GM13976 (cell line): Measurements from ENCODE around the gene BIRC5.

Experiments used
- DNase-seq: peaks from one replicate; pipeline ENCODE4 v3.0.0; 2012; ENCODE audit warnings: low spot score
- in situ Hi-C: fragments of 300-500 bp; cut with MboI; formaldehyde crosslinking; loops from one replicate; pipeline ENCODE4 v1.12.0; 2022; ENCODE audit warnings: low sequenced_read_pairs, mixed read lengths, inconsistent platforms; ENCODE audit not compliant: unreplicated experiment
- TF ChIP-seq, protein P1 (sequence below): IDR thresholded peaks from 2 replicates; pipeline ENCODE4 v1.5.1; 2012; ENCODE audit warnings: borderline replicate concordance, mild to moderate bottlenecking; ENCODE audit not compliant: insufficient read depth; ENCODE audit errors: extremely low read depth, missing control alignments, control extremely low read depth

BIRC5 gene

GRCh38 chr17:78265121-78265520 lies 51.1 kb downstream of the BIRC5 start:
- DNase-seq, result no peak
- in situ Hi-C loops, result no loop called here
- TF ChIP-seq, protein P1, sequence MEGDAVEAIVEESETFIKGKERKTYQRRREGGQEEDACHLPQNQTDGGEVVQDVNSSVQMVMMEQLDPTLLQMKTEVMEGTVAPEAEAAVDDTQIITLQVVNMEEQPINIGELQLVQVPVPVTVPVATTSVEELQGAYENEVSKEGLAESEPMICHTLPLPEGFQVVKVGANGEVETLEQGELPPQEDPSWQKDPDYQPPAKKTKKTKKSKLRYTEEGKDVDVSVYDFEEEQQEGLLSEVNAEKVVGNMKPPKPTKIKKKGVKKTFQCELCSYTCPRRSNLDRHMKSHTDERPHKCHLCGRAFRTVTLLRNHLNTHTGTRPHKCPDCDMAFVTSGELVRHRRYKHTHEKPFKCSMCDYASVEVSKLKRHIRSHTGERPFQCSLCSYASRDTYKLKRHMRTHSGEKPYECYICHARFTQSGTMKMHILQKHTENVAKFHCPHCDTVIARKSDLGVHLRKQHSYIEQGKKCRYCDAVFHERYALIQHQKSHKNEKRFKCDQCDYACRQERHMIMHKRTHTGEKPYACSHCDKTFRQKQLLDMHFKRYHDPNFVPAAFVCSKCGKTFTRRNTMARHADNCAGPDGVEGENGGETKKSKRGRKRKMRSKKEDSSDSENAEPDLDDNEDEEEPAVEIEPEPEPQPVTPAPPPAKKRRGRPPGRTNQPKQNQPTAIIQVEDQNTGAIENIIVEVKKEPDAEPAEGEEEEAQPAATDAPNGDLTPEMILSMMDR, result no peak

DNA sequence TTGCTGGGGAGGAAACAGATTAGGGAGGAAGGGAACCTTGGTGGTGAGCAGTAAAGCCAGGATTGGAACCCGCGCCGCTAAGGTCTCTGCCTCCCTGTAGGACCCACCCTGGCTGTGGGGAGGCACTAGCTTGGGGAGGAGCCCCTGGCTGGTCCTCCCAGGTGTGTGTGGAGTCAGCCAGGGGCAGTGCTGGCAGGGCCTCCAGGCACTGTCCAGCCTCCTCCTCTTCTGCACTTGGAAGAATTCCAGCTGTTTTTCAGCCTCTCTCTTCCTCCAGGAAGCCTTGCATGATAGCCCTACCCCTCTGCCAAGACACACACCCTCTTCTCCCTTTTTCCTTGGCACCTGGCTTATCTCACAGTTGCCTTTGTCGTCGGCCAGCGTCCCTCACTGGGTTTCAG lies 52.2 kb downstream of the BIRC5 start:
- DNase-seq, result no peak
- TF ChIP-seq, protein P1, result no peak
- in situ Hi-C loops, result no loop called here

- in situ Hi-C loops, result no loop called here
- TF ChIP-seq, protein P1, result no peak
- no peak for DNase-seq
Observed at GRCh38 chr17:78266771-78267170, 52.7 kb downstream of the BIRC5 start.

DNA sequence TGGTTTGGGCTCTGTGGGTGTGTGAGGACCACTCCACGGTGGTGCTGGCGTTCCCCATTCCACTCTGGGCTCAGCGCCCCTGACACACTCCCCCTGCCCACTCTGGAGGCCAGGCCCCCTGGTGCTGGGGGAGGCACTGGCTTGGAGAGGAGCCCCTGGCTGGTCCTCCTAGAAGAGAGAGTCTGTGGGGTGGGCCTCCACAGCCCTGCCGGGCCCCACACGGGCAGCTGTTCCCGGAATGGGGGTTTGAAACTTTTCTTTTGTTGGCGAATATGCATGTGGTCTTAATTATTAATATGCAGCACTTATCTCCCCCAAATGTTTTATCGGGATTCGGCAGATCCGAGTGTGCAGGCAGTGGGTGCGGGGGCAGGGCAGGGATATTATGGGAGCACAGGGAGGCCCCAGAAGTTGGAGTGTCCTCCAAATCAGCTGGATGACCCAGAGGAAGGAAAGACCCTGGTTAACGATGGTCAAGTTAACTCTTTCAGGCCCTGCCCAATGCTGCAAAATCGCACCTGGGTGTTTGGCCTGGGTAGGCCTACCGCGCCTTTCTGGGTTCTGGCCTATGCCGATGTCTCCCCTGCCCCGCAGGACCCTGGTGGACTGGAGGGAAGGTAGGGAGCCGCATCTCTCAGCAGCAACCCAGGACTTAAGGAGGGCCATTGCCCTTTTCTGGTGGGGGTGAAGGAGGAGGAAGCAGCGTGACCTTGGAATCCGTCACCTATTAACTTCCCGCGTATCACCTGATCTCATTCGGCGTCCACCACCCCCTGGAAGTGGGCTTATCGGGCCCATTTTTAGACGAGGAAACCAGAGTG lies 53.4 kb downstream of the BIRC5 start:
- DNase-seq, result no peak
- TF ChIP-seq, protein P1, result no peak
- in situ Hi-C loops, result no loop called here

- TF ChIP-seq, protein P1, result no peak
- DNase-seq, result no peak
Observed at GRCh38 chr17:78268191-78268874, 54.3 kb downstream of the BIRC5 start.

DNA sequence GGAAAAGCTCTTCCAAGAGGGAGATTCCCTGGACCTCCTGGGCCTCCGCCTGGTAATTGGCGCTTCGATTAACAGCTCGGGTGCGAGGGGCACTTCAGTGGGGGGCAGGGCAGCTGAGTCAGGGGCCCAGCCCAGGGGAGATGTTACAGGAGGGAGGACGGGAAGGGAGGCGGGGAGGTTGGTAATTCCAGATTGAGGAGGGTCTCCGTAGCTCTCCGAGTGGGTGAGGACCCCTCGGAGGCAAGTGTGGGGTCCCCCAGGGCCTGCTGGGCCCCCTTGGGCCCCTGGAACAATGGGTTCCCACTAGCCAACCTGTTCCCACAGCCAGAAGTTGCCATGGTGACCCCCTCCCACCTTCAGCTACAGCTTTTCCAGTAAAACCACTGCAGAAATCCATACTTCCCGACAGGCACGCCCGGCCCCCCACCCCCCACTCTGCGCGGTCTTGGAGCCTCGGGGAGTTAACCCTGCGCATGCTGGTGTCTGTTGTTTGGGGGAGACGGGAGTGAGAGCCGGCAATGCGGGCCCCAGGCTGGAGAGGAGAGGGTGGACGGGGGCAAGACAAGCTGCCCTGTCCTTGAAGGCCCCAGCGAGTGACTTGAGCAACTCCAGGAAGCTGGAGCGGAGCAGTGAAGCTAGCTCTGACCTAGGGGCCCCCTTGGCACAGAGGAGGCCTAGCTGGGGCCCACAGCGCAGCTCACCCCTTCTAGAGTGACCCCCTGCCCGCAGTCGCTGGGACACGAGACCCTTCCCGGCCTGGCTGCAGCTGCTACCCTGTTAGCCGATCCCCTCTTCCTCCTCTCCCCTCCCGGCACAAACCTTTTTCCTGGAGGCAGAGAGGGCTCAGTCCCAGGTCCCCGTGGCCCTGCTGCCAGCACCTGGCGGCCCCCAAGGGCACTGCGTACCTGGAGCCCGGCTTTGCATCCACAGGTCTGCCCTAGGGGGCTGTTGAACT lies 55.2 kb downstream of the BIRC5 start:
- DNase-seq, result no peak
- in situ Hi-C loops, result no loop called here
- TF ChIP-seq, protein P1, result no peak

More at GRCh38 chr17:78268191-78268874, 54.3 kb downstream of the BIRC5 start:
- in situ Hi-C loops, result no loop called here
